HL-60/S4 treated with phorbol 12-myristate 13-acetate at 8.2 ng/mL for 4 days and 3 days (cell line): ENCODE results near the gene TECRL.

Source experiments
- in situ Hi-C: fragments of 300-500 bp; cut with MboI; formaldehyde crosslinking; loops from 2 replicates; pipeline ENCODE4 v1.15.0; 2022; ENCODE audit warnings: low sequenced_read_pairs

The TECRL gene

DNA sequence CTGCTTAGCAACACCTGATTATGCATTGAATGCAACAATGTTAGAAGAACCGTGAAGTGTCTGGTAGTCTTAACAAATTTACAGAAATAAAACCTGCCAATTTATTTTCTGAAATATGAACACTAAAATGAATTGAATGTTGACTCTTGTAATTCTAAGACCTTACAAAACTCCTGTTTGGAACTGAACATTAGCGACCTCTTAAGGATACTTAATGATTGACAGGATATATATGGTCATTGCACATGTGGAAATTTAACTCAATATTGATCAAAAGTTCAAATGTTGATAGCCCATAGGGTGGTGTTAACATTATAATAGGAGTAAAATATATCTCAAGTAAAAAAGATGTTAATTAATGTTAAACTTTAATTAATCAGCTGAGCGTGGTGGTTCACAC is 79.1 kb downstream of the TECRL start:
- in situ Hi-C loops = no loop called here

DNA sequence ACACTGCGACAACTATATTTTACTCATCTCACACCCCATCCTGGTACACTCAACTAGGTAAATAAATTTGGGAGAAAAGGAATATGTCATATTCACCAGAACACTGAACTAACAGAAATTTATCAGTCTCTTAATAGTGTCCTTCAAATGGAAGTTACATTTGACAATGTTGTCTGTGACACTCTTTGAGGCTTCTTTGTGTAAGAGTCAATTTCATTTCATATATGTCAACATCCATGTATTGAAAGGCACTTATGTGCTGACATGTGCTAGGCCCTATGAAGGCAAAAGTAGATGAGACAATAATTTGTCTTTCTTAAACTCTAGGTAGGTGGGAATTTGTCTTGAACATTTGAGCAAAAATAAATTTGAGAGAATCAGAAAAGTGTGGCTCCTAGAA is 82.0 kb downstream of the TECRL start:
- in situ Hi-C loops = no loop called here

DNA sequence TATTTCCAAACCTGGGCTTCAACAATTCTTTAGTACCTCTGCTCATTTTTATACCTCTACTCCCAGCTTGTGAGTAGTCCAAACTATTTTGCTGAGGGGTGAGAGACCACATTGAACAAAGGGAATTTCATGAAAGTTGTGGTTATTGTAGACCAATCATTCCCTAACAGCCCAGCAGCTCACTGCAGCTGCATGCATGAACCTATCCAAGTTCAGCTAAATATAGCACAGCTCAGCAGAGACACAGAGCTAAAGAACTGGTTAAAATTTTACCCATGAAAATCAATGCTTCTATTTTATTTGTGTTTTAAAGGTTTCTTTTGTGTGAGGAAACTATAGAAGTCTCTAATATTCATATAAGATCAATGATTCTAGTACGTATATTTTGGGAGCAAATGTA is 82.7 kb downstream of the TECRL start:
- in situ Hi-C loops = no loop called here

DNA sequence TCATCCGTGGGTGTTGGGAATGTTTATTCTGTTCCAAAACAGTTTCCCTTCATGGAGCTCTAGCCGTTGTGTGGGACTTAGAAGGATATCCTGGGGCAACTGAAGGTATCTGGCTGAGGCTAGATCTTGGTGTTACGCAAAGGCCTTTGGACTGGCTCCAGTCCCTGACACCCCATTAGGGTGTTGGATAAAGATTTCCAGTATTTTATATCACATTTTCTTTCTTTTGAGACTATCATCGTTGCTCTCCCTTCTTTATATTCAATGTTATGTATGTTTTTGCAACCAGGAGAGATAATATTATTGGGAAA is 103.0 kb downstream of the TECRL start:
- in situ Hi-C loops = no loop called here

DNA sequence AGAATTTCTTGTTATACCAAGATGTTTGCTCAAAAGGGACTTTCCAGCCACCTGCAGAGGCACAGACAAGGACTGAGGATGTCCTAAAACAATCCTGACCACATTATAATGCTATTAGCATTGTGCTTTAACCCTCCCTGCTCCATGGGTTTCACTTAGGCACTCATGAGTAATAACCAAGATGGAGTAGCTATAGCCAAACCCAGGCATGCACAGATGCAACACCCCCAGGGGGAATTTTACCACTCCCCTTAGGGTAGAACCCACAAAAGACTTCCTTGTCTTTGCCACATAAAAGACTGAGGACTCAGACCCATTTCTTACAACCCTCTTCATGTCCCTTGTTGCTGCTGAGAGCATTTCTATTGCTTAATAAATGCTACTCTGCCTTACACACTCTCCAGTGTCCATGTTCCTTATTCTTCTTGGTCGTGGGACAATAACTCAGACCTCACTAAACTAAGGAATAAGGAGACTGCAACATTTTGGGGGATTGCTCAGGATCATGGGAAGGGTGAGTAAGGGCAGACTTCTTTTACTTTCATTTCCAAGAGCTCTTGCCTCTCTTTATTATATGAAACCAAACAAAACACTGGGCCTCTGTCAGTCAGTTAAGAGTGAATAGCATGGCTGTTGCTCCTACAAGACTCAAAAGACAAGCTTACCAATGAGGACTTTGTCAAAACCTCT is 103.5 kb downstream of the TECRL start:
- in situ Hi-C loops = no loop called here

DNA sequence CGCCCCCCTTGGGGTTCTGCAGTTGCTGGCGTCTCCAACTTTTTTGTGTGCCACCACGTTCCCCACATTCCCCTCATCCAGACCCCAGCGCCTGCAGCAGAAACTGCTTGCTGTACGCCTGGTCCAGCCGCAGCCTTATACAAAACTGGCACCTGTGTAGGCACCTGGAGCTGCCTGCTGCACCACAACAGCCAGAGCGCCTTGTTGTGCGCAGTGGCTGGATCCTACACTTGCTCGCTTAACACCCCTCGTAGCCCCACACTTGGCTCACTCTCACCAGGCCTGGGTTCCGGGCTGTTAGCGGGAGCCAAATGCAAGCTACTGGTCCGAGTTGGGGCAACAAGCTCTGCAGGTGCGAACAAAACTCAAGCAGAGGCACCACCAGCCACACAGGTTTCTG is 136.8 kb downstream of the TECRL start:
- in situ Hi-C loops = no loop called here

DNA sequence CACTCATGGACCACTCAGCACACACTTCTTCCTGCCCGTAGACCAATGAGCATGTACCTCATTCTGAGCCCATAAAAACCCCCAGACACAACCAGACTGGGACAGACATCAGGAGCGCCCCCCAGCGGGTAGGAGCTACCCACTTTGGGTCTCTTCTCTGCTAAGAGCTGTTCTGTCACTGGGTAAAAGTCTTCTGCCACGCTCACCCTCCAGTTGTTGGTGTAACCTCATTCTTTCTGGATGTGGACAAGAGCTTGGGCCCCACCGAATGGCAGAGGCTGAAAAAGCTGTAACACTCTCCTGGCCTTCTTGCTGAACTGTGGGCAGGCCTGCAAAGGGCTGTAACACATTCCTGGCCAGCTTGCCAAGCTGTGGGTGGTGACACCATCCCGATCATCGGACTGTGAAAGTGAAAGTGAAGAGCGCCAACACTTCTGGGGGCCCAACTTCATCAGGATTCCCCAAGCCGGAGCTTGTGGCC is 137.6 kb downstream of the TECRL start:
- in situ Hi-C loops = no loop called here

DNA sequence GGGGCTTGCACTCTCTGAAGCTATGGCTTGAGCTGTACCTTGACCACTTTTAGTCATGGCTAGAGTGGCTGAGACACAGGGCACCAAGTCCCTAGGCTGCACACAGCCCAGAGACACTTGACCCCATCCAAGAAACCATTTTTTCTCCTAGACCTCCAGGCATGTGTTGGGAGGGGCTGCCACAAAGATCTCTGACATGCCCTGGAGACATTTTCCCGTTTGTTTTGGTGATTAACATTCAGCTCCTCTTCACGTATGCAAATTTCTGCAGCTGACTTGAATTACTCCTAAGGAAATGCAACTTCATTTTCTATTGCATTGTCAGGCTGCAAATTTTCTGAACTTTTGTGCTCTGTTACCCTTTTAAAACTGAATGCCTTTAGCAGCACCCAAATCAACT is 142.6 kb downstream of the TECRL start:
- in situ Hi-C loops = no loop called here

DNA sequence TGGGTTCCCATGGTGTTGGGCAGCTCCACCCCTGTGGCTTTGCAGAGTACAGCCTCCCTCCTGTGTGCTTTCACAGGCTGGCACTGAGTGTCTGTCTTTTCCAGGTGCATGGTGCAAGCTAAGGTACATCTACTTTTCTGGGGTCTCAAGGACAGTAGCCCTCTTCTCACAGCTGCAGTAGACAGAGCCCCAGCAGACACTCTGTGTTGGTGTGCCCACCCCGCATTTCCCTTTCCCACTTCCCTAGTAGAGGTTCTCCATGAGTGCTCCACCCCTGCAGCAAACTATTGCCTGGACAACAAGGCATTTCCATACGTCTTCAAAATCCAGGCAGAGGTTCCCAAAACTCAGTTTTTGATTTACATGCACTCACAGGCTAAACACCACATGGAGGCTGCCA is 143.0 kb downstream of the TECRL start:
- in situ Hi-C loops = no loop called here

DNA sequence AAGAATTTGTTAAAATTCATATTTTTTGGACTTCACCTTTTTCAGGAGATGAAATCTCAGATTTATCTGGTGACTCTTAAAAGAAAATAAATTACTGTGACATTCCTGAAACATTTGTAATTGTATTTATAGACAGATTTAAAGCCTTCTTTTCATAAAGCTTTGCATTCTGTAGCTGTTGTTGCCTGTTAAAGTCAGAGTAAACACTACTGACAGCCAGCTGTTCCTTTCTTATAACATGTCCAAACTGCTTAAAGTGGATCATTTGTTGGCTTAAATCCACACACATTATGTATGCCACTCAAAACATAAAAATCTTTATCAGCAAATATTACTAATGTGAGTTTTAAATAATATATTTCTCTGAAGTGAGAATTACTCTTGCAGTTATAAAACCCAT is 157.5 kb downstream of the TECRL start:
- in situ Hi-C loops = no loop called here

DNA sequence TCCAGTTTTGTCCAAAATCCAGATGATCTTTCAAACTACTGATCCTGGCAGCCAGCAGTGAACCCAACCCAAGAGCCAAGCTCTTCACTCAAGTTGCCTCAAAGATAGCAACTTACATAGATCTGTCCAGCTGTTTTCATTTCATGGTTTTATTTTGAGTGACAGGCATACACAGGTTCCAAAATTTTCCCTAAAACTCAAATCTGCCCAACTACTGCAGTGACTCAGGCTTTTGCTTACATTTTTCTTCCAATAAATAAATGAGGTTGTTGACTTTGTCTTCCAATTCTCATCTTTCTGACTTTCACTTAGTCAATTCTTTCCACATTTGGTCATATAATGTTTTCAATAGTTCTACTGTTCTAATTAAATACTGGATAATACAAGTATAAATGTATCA is 158.8 kb downstream of the TECRL start:
- in situ Hi-C loops = no loop called here

DNA sequence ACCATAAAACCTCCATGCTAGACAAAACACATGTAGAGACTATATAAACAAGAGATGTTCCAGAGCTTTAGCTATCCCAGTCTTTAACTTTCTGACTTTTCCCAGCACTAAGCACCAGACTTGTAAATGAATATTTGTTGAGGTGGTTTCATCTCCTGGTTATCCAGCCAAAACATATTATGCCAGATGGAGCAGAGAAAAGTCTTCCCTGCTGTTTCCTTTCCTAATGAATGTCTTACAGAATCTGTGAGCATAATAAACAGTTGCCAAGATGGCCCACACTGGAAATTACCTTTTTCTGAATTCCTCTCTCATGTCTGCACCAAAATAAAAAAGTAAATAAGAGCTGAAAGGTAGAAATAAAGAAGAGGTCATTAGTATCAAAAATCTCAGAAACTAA is 159.2 kb downstream of the TECRL start:
- in situ Hi-C loops = no loop called here

DNA sequence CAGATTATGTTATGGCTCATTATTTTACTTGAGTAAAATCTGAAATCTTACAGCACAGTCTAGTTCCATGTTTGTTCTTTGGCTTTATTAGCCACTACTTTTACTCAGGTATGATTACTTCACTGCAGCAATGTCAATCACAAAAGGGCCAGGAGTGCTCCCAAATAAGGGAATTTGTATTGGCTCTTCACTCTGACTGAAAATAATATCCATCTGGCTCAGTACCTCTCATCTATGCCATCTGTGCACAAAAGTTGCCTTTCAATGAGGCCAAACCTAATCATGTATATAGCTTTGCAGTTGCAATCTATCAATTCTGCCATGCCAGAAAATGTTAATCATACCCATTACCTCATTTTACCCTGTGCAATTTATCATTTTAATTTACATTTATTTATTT is 161.1 kb downstream of the TECRL start:
- in situ Hi-C loops = no loop called here

DNA sequence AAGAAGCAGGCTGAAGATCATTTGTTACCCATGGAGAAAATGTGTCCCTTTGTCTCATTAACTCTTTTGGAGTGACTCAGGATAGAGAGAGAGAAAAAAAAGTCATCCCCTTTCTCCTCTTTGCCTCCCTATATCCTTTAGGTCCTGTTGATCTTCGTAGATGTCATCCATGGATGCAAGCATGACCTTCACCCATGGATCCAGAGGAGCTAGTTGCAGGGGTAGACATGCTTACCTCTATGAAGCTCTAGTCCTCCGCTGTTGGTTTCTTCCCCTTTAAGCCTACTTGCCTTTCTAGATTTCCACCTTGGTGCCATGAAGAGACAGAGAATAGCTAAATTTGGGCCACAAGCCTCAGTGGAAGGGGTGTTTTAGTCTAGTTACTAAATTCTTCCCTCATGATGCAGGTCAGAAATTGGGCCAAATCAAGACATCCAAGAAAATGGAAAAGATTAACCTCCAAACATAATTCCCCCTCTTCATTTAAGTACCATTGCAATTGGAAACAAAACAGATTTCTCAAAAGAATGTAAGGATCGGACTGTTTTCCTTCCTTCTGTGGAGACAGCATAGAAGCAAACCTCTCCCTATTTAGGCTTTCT is 178.4 kb downstream of the TECRL start:
- in situ Hi-C loops = no loop called here
